H1 (cell line): ENCODE measurements around the gene TBL2. TPM values are rescaled to one million over a fixed set of nuclear protein-coding genes. Genes with fewer than 3 reads are reported as not detected.

Experiments used
- ATF2 ChIP-seq: IDR thresholded peaks from 2 replicates; pipeline ENCODE4 v1.6.1; 2012; ENCODE audit warnings: low read length, inconsistent platforms
- CREB1 ChIP-seq: IDR thresholded peaks from 2 replicates; pipeline ENCODE4 v1.6.1; 2012; ENCODE audit warnings: inconsistent platforms
- polyA plus RNA-seq, 7 experiments: library from polyadenylated mRNA; depleted of rRNA in 3 of 7; stranded (reverse) in 5 of 7; unstranded in 2 of 7; fragments of >200 nt in 5 of 7; fragments of 200-250 nt in 2 of 7; gene quantifications; 1 replicate in 5 of 7; 2 replicates in 1 of 7; 4 replicates in 1 of 7; pipeline versions ENCODE4 v1.2.1 to v1.2.3, GENCODE V29; 2011 to 2013; ENCODE audit warnings: missing spikeins in 2 of 7, mixed read lengths in 2 of 7
- total RNA-seq: library from RNA; stranded (reverse); fragmentation: NEBNext Ultra II Directional; extraction: Animal tissue kit (Norgen Biotek cat#: 25700); gene quantifications from 2 replicates; pipeline ENCODE4 v1.2.1, GENCODE V29; 2021

The TBL2 gene
- total and polyA plus RNA-seq, 2 of the 8 experiments (the other 6 are each of a cell fraction or from before 2014, with no cell fraction given), result 25.8 to 29.7 TPM

GRCh38 chr7:73597978-73598782, 19.8 kb upstream of the TBL2 start (continued):
- TF ChIP-seq CREB1 (no peak), ATF2 (no peak)
